Kidney glomerular epithelial cell (primary cell): ENCODE results near the gene PTPRN2.

ENCODE experiments used
- DNase-seq: peaks from one replicate; lab custom pipeline; 2025; lab: John Stamatoyannopoulos, UW

PTPRN2 gene

GRCh38 chr7:158252837-158253669 lies 334.6 kb downstream of the PTPRN2 start:
- DNase-seq, result no peak

GRCh38 chr7:158252081-158252836 lies 335.4 kb downstream of the PTPRN2 start:
- DNase-seq, result no peak

DNA sequence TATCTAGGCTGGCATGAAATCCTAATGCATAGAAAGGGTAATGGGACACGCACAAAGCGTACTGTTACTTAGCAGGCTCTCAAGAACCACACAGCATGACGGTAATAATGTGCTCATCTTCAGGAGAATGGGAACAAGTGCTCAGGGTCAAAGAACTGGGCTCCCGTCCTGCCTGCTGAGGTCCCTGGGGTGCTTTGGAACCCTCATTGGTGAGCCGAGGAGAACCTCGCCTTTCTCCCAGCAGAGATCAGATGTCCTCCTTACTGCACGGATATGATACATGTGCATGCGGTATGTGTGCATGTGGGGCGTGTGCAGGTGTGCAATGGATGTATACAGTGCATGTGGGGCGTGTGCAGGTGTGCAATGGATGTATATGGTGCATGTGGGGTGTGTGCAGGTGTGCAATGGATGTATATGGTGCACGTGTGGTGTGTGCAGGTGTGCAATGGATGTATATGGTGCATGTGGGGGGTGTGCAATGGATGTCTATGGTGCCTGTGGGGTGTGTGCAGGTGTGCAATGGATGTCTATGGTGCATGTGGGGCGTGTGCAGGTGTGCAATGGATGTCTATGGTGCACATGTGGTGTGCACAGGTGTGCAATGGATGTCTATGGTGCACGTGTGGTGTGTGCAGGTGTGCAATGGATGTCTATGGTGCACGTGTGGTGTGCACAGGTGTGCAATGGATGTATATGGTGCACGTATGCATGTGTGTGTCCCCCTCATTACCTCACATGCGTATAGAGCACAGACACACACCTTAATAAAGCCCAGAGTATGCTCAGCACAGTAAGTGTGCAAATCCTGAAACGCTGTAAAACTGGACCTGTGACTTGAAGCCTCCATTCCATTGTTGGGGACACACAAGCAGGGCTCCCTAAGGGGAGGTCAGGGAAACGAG lies 336.3 kb downstream of the PTPRN2 start:
- DNase-seq, result no peak

GRCh38 chr7:158249692-158250091 lies 337.9 kb downstream of the PTPRN2 start:
- DNase-seq, result no peak

GRCh38 chr7:158248816-158249215 lies 338.8 kb downstream of the PTPRN2 start:
- DNase-seq, result no peak

DNA sequence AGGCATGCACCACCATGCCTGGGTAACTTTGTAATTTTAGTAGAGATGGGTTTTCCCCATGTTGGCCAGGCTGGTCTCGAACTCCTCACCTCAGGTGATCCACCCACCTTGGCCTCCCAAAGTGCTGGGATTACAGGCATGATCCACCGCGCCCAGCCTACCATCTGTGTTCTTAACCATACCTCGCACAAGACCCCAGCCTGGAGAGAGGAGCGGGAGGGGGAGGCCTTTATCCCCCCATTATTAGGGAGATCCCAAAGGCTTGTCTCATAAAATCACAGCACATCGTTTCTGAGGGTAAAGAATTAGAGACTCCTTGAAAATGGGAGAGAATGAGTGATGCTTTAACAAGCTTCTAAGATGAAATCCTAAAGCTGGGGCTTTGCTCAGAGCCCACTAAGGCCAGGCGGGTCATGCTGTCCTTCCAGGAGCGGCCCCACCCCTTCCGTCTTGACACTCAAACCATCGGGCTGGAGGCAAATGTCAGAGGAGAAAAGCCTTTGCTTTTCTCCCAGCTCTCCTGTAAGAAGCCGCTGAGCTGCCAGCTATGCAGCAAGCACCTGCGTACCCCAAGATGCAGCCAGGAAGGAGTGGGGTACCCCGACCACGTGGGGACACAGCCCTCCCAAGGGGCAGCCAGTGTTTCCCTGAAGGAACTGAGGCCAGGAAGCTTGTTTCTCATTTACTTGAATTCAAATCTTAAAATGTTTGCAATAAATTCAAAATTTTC lies 339.7 kb downstream of the PTPRN2 start:
- DNase-seq, result no peak

DNA sequence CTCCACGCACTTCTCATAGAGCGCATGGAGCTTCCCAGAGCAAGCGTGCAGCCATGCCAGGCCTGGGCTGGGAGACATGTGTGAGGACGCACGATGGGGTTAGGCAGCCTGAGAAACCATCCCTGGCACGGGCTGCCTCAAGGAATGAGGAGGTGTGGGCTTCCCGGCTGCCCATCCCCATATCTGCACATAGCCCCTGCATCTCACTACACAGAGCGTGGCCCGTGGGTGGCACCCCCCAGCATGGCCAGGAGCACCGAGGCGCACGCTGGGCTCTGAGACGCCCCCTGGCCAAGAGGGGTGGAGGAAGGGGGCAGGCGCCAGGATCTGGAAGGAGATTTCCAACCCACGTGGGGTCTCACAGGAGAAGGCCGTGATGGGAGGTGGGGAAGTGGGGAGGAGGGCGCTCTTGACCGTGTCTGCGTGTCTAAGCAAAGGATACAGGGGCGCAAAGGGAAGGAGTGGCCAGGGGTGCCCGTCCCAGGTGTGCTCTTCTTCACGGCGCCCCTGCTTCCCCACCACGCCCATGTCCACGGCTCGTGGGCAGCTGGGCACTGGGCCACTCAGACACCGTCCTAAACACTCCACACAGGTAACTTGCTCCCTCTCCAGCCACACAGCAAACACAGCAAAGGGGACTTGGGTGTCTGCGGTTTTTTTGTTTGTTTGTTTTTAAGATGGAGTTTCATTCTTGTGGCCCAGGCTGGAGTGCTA lies 340.5 kb downstream of the PTPRN2 start:
- DNase-seq, result no peak

- no peak for DNase-seq
Measured at GRCh38 chr7:158246272-158246959, 341.2 kb downstream of the PTPRN2 start.

- no peak for DNase-seq
Measured at GRCh38 chr7:158245724-158246041, 341.9 kb downstream of the PTPRN2 start.

- DNase-seq, result no peak
Measured at GRCh38 chr7:158244873-158245723, 342.5 kb downstream of the PTPRN2 start.

- no peak for DNase-seq
Measured at GRCh38 chr7:158244430-158244829, 343.2 kb downstream of the PTPRN2 start.

- no peak for DNase-seq
Measured at GRCh38 chr7:158241919-158242318, 345.7 kb downstream of the PTPRN2 start.

GRCh38 chr7:158240801-158241200 lies 346.8 kb downstream of the PTPRN2 start:
- DNase-seq, result no peak

DNA sequence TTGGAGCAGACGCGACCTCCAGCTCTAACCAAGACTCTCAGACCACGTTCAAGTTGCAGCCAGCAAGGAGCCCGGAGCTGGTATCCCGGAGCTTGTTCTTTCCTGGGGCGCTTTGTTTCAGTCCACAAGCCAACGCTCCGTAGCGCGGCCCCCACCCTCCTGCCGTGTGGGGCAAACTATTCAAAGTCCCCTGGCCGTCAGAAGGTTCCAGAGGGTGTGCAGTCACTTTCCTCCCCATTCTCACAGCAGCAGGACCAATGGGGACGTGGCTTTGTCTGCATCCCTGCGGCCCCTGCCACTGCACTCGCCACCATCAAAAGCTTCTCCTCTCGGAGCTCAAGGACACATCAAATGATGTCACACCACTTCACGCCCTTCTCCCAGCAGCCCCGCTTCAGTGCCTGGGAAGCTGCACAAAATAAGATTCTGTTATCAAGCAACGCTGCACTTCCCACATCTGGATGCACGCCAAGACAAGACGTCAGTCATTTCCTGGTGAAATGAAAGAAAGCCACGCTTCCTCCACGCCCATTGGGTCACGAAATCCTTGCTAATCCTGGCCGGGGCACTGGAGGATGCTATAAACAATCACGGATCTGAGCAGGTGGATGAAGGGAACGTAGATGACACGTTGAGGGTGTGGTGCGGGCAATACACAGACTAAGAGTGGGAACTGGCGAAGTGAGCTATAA lies 348.2 kb downstream of the PTPRN2 start:
- no peak for DNase-seq

DNA sequence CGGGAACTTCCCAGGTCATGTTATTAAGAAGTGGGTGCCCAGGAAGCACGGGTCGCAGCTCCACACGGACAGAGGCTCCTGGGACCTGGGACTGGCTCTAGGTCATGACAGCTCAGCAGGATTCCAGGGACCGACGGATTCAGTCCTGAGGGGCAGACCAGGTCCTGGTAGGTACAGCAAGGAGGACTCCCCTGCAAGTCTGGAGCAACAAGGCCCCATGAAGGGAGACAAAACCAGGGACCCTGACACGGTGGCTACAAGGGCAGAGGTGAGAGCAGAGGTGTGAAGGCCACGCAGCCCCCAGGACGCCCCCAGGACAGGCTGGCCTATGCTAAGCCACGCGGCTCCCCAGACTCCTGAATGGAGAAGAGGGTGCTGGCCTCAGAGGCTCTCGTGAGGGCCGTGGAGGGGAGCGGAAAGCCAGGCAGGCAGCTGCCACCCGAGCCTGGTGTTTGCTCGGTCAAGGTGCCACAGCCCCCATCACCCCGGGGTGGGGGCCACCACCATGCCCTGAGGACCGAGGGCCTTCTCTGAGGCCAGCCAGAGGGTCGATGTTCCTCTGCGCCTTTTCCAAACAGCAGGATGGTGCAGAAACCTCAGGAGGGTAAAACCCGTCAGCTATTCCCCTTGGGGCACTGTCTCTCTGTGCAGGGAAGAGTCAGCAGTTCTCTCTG lies 348.9 kb downstream of the PTPRN2 start:
- no peak for DNase-seq

DNA sequence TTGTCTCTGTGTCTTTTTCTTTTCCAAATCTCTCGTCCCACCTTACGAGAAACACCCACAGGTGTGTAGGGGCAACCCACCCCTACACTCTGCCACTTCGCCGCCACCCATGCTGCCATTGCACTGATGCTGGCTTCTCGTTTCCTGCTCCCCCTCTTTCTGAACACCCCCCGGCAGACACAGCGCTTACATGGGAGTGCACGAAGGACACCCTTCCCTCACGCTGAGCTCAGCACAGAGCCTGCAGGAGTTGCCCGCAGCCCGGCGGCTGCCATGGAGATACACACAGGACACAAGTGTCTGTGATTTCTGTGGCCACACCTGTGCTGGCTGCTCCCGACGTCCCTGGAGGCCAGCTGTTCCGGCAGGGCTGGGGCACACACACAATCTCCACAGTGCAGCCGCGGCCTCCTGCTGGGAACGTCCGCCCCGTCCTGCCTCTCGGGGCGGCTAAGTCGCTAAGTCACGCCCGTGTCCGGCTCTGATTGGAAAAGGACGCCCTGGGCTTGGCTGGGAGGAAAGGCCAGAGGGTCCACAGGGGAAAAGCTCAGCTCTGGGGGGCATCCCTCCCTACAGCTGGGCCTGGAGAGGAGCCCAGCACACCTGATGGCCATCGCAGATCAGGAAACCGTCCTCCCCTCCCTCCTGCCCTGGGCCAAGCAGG lies 349.8 kb downstream of the PTPRN2 start:
- DNase-seq, result no peak

GRCh38 chr7:158236400-158236799 lies 351.2 kb downstream of the PTPRN2 start:
- no peak for DNase-seq

- no peak for DNase-seq
Measured at GRCh38 chr7:158235862-158236261, 351.8 kb downstream of the PTPRN2 start.
